Uterus (tissue), 4 donors: ENCODE measurements around the gene NELFB. TPM values are rescaled to one million over a fixed set of nuclear protein-coding genes. Genes with fewer than 3 reads are reported as not detected.
"Not testable (repeated sequence)": the region's sequence is repeated elsewhere in the genome, so short reads cannot be mapped to it uniquely, and the experiment has no call there.

Experiments used
- DNase-seq, 2 donors: peaks; one replicate each; pipeline ENCODE4 v3.0.0-alpha.2; 2019 to 2020
- H3K27ac ChIP-seq, 2 donors: fragments of 200-600 bp; sonication (generic); 1 replicate in 1 of 2; 2 replicates in 1 of 2; pipeline ENCODE4 v1.5.1; 2016 to 2018
- H3K27me3 ChIP-seq, 2 donors: fragments of 200-600 bp; sonication (generic); one replicate each; pipeline ENCODE4 v1.5.1; 2018 to 2019; ENCODE audit warnings: control low read depth in 1 of 2
- H3K36me3 ChIP-seq, 2 donors: fragments of 200-600 bp; sonication (generic); one replicate each; pipeline ENCODE4 v1.5.1; 2019; ENCODE audit warnings: control low read depth in 1 of 2
- H3K4me1 ChIP-seq, 2 donors: fragments of 200-600 bp; sonication (generic); one replicate each; pipeline ENCODE4 v1.5.1; 2018 to 2019; ENCODE audit warnings: control low read depth in 1 of 2
- H3K4me3 ChIP-seq, 2 donors: fragments of 200-600 bp; sonication (generic); 1 replicate in 1 of 2; 2 replicates in 1 of 2; pipeline ENCODE4 v1.5.1; 2018 to 2019; ENCODE audit warnings: mild to moderate bottlenecking in 1 of 2
- H3K9me3 ChIP-seq, 2 donors: fragments of 200-600 bp; sonication (generic); one replicate each; pipeline ENCODE4 v1.5.1; 2019; ENCODE audit warnings: control low read depth in 1 of 2
- POLR2A ChIP-seq, 2 donors: fragments of 450-650 bp; IDR thresholded peaks; one replicate each; pipeline ENCODE4 v1.6.1; 2016; ENCODE audit warnings: antibody characterized with exemption in 2 of 2, mild to moderate bottlenecking in 1 of 2, moderate library complexity in 1 of 2
- intact Hi-C: fragments of 100-400 bp; cut with DNase I; formaldehyde crosslinking; loops from one replicate; pipeline ENCODE4 v1.15.1; 2023; ENCODE audit warnings: low total_unique reads
- total RNA-seq, 4 donors: library from RNA; depleted of rRNA in 3 of 4; stranded (reverse); fragments of >200 nt in 3 of 4; gene quantifications; one replicate each; pipeline versions ENCODE4 v1.1.0 to v1.2.4, GENCODE V29; 2014 to 2023
- TF ChIP-seq, protein P1 (sequence below), 4 experiments: fragments of 200-600 bp in 2 of 4; fragments of 450-650 bp in 2 of 4; sonication (generic) in 2 of 4; IDR thresholded peaks; one replicate each; pipeline ENCODE4 v1.5.1; 2016 to 2019; ENCODE audit warnings: antibody characterized with exemption in 4 of 4, mild to moderate bottlenecking in 2 of 4, moderate library complexity in 1 of 4
- donor health status: DM: yes; HTN: yes; CAD: no.

Gene NELFB
- total RNA-seq, 4 donors from 2014 or later = 17.1 to 46.5 (median 43.2) TPM

DNA sequence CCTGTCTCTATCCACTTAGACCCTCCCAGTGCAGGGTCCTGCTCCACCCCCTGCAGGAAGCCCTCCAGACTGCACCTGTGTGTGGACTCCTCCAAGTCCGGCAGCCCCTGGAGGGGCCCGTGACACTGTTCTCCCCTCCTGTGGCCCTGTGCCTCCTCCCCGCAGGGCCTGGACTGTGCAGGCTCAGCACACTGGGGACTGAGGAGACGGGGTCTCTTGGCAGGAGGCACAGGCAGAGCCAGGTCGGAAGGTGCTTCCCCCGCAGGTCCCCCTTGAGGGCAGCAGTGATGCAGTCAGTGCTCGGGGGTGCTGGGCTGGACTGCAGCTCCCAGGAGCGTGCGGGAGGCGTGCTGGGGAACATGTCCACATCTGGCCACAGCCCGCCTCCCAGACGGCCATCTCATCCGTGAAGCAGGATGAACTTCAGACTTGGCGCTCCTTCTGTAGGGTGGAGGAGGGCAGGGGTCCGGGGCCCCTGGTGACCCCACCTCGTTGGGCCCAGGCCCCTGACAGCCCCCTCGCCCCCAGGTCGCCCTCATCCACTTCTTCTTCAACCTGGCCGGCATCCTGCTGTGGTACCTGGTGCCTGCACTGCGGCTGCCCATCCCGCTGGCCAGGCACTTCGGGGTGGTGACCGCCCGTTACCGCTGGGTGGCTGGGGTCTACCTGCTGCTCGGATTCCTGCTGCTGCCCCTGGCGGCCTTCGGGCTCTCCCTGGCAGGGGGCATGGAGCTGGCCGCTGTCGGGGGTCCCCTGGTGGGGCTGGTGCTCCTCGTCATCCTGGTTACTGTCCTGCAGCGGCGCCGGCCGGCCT lies 19.5 kb upstream of the NELFB start:
- TF ChIP-seq POLR2A (IDR thresholded peaks at IDR 0.05) = no peak
- TF ChIP-seq, protein P1, sequence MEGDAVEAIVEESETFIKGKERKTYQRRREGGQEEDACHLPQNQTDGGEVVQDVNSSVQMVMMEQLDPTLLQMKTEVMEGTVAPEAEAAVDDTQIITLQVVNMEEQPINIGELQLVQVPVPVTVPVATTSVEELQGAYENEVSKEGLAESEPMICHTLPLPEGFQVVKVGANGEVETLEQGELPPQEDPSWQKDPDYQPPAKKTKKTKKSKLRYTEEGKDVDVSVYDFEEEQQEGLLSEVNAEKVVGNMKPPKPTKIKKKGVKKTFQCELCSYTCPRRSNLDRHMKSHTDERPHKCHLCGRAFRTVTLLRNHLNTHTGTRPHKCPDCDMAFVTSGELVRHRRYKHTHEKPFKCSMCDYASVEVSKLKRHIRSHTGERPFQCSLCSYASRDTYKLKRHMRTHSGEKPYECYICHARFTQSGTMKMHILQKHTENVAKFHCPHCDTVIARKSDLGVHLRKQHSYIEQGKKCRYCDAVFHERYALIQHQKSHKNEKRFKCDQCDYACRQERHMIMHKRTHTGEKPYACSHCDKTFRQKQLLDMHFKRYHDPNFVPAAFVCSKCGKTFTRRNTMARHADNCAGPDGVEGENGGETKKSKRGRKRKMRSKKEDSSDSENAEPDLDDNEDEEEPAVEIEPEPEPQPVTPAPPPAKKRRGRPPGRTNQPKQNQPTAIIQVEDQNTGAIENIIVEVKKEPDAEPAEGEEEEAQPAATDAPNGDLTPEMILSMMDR (IDR thresholded peaks at IDR 0.05) = no peak
- Histone ChIP-seq H3K27ac (peak overlapping the region in 1 of 2 donors; percentile 22), H3K36me3 (no peaks in the 10 kb centered on the region), H3K4me1 (peaks cover 0 to 9% of the 10 kb centered on the region in 2 donors), H3K9me3 (no peaks in the 10 kb centered on the region), H3K4me3 (peak overlapping the region in 1 of 2 donors; percentile 17), H3K27me3 (peaks cover 0 to 4% of the 10 kb centered on the region in 2 donors)
- intact Hi-C loops = no loop called here
- no peak for DNase-seq

DNA sequence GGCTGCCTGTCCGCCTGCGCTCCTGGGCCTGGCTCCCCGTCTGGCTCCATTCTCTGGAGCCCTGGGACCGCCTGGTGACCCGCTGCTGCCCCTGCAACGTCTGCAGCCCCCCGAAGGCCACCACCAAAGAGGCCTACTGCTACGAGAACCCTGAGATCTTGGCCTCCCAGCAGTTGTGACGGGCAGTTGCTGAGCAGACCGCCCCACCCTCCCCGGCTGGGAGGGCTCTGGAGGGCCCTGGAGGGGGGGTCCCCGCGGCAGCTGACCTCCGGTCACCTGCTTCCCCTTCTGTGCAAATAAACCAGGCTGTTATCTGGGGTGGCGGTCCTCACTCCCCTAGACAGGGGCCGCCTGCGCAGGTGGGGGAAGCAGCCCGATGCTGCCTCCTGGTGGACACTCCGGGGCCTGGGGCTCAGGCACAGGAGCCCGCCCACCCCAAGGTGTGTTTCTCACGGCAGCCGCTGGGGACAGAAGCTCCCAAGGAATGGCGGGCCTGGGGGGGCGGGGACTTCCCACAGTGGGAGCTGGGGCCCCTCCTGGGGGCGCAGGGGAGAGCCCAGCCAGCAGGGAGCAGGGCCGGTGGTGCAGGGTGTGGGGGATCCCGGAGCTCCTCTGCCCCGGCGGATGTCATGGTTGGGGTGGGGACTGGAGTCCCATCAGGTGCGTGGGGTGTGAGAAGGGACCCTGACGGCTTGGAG lies 18.7 kb upstream of the NELFB start:
- intact Hi-C loops = no loop called here
- H3K4me1 ChIP-seq = peaks cover 0 to 9% of the 10 kb centered on the region in 2 donors
- TF ChIP-seq POLR2A (IDR thresholded peaks at IDR 0.05) = no peak
- TF ChIP-seq, protein P1 (IDR thresholded peaks at IDR 0.05) = peak; percentile 95 to 100 (median 97)

DNA sequence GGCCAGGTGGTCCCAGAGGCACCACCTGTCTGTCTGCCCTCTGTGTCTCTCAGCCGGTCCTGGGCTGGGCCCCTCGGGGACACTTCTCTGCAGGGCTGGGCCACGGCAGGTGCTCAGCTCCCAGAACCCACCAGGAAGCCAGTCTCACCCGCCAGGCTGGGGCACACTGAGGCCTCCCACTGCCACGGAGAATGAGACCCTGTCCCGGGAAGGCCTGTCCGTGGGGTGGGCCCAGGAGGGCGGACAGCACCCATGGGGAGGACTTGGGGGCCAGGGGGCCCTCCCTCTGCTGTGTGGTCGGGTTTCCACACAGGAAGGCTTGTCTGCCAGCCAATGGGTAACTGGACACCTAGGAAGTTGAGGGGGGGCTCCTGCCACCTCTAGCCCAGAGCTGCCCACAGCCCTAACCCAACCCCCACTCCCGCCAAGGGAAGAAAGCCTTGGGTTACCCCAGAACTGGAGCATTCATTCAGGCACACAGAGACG lies 18.1 kb upstream of the NELFB start:
- Histone ChIP-seq H3K27me3 (peaks cover 0 to 4% of the 10 kb centered on the region in 2 donors), H3K4me3 (no peak overlapping the region), H3K9me3 (no peaks in the 10 kb centered on the region), H3K27ac (peak overlapping the region in 1 of 2 donors; percentile 44), H3K4me1 (peaks cover 0 to 9% of the 10 kb centered on the region in 2 donors), H3K36me3 (no peaks in the 10 kb centered on the region)
- TF ChIP-seq, protein P1 (IDR thresholded peaks at IDR 0.05) = no peak
- no peak for TF ChIP-seq POLR2A (IDR thresholded peaks at IDR 0.05)
- intact Hi-C loops = no loop called here
- no peak for DNase-seq

More for the DNA sequence above, 18.7 kb upstream of the NELFB start:
- H3K27ac ChIP-seq = peak overlapping the region in 1 of 2 donors; percentile 44
- DNase-seq = peak; percentile 88 to 89
- no peaks in the 10 kb centered on the region for H3K9me3 ChIP-seq
- H3K4me3 ChIP-seq = peak overlapping the region in 1 of 2 donors; percentile 17
- no peaks in the 10 kb centered on the region for H3K36me3 ChIP-seq
- H3K27me3 ChIP-seq = peaks cover 0 to 4% of the 10 kb centered on the region in 2 donors

DNA sequence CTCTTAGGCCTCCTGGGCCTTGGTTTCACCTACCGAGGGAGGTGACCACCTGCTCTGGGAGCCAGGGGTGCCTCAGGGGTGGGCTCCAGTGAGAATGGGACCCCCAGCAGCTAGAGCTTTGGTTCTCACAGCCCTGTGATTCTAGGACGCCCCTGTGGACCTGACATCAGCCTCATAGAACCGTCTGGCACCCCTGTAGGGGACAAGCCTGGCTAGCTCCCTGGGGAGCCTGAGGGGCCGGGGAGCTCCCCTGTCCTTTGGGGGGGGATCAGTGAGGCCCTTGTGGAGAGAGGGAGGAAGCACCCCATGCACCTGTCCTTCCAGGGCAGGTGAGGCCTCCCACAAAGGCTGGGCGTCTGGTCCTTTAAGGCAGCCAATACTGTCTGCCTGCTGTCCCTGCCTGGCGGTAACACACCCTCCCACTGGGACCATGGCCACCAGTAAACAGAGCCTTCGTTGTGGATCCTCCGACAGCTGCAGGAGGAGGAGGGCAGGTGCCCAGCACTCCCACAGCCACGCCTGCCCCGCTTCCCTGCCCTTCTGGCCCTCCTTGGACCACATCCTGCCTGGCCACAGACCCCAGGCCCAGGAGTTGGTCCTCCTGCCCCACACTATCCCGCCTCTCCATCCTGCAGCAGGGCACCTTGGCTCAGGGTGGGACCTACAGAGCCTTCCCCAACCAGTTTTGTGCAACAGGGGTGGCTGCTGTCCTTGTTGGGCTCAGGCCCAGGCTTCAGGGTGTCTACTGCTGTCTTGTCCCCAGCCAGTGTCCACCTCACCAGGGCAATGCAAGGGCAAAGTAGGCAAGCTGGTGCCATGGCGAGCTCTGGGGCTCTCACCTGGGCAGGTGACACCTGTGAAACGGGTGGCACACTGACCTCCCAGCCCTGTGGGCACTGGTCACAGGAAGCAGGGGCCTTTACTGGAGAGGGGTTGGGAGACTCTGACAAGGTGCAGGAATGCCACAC lies 17.1 kb upstream of the NELFB start:
- peaks cover 0 to under 1% of the 10 kb centered on the region in 2 donors for H3K27me3 ChIP-seq
- H3K4me3 ChIP-seq = no peak overlapping the region
- H3K27ac ChIP-seq = no peak overlapping the region
- TF ChIP-seq, protein P1 (IDR thresholded peaks at IDR 0.05) = no peak
- TF ChIP-seq POLR2A (IDR thresholded peaks at IDR 0.05) = no peak
- H3K36me3 ChIP-seq = no peaks in the 10 kb centered on the region
- H3K4me1 ChIP-seq = peaks cover 5 to 9% of the 10 kb centered on the region in 2 donors
- DNase-seq = no peak
- intact Hi-C loops = no loop called here
- no peaks in the 10 kb centered on the region for H3K9me3 ChIP-seq

DNA sequence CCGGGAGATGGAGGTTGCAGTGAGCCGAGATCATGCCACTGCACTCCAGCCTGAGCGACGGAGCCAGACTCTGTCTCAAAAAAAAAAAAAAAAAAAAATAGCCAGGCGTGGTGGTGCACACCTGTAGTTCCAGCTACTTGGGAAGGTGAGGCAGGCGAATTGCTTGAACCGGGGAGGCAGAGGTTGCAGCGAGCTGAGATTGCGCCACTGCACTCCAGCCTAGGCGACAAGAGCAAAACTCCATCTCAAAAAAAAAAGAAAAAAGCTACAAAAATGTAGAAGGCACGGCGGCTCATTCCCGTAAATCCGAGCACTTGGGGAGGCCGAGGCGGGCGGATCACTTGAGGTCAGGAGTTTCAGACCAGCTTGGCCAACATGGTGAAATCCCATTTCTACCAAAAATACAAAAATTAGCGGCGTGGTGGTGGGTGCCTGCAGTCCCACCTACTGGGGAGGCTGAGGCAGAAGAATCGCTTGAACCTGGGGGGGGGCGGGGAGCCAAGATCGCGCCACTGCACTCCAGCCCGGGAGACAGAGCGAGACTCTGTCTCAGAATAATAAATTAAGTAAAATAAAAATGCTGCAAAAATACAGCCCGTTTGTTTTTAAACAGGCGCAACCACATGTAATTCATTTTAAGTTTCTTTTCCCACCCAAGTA lies 15.5 kb upstream of the NELFB start:
- H3K27me3 ChIP-seq, intact Hi-C loops, H3K36me3 ChIP-seq, DNase-seq, H3K9me3 ChIP-seq, H3K4me1 ChIP-seq: not testable (repeated sequence)
- H3K4me3 ChIP-seq = peak overlapping the region; percentile 56 to 70
- H3K27ac ChIP-seq = peak overlapping the region; percentile 76 to 93
